Measurements from ENCODE around the gene GRK6.
"Not testable (repeated sequence)": the region's sequence is repeated elsewhere in the genome, so short reads cannot be mapped to it uniquely, and the experiment has no call there.

GRK6 gene

DNA sequence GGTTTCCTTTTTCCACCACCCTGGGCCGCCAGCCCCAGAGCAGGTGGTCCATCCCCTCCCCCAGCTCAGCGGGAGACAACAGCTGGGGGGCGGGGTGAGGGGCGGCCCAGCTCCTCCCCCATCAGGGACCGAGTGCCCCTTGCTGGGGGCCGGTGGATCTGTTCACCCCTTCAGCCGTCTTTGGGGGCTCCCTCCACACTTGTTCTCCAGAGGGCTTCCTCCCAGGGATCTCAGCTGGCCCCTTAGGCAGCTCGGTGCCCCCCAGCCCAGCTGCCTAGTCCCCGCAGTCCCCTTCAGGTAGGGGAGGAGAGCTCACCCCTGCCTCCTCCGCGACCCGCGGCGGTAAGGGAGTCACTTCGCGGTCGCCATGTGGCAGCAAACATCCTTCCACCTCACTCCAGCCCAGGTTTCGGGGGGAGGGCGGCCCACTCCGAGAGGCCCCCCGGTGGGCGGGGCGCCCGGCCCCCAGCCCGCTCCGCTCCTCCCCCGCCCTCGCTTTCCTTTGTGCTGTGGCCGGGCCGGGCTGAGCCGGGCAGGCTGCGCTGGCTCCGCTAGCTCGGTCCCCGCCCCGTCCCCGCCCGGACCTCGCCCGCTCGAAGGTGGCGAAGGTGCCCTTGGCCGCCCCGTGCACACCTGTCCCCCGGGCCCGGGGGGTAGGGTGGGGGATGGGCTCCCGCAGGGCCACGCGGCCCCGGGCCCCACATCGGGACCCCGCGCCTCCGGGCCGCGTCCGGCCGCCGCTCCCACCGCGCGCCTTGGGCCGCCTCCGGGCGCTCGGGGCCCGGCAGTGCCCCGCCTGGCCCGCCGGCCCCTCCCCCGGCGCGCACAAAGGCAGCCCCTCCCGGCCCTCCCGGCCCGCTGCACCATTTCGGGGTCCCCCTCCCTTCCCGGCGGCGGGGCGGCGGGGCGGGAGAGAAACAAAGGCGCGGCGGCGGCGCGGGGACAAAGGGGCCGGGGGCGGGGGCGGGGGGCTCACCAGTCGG is 46.3 kb downstream of the GRK6 start:
- DNase-seq = peak; percentile 42

DNA sequence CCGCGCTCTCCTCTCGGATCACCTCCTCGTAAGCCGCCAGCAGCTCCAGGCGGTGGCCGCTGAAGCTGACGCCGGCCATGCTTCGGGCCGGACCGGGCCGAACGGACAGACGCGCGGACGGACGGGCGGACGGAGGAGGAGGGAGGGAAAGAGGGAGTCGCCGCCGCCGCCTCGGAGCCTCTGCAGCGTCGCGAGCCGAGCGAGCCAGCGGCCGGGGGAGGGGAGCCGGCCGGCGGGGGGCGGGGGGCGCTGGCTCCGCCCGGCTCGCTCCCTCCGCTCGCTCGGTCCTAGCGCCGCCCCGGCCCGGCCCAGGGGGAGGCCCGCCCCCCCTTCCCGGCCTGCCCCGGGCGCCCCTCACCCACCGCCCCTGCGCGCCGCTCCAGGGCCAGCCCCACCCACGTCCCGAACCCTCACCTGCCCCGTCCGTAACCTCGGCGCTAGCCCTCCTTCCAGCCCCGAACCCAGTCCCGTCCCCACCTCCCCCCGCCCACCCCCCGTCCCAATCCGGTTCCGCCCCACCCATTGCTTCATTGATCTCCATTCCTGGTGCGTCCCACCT is 47.0 kb downstream of the GRK6 start, which contains the start of gene DBN1:
Gene DBN1 (minus strand): TSS at position 192 of the 559 bp plus-strand sequence. CDS start 113 bp downstream, at position 79.
- no peak for DNase-seq

DNA sequence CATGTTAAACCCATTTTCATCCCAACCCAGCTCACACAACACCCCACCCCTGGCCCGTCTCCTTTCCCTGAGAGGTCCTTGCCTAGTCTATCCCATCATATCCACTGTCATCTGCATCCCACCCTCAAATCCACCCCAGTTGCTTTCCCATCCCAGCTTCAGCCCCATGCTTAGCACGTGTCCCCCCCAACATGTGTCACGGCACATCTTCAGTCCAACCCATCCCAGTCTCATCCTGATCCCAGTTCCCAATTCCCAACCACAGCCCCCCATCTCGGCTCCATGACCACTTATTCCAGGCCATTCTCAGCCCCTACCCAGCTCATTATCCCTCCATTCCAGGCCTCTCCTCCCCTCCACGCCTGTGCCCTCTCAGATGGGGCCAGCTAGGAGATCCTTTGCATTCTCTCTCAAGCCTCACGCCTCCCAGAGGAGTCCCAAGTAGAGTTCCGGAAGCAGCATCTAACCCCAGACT is 47.6 kb downstream of the GRK6 start:
- no peak for DNase-seq

DNA sequence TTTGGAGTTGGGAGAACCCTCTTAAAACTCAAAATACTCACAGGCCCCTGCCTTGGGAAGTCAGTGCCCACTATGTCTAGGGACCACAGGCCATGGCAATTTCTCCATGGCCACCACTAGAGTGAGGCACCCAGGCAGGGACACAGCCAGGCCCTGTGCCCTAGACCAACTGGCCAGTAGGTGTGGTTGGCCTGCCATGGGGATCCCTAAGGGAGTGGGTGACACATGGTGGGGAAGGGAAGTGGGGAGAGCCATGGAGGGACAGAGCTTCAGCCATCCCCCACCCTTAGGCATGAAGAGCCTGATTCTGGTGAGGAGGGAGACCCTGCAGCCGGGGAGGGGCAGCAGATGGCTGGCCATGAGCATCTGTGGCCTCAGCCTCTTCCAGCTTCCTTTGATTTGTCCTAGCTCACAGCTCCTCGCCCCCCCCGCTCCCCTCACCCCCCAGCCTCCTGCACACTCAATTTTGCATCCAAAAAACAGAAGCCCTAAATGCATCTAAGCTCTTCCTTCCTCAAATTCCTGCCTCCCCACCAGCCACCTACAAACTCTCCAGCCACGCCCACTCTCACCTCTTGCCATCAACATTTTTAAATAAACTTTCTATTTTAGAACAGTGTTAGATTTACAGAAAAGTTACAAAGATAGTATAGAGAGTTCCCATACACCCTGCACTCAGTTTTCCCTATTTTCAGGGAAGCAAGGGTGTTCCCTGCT is 48.5 kb downstream of the GRK6 start:
- no peak for DNase-seq

GRCh38 chr5:177475563-177476427 is 49.3 kb downstream of the GRK6 start:
- DNase-seq = no peak

GRCh38 chr5:177476531-177477233 is 50.2 kb downstream of the GRK6 start:
- no peak for DNase-seq

- no peak for DNase-seq
These were observed 51.4 kb downstream of the GRK6 start for GRCh38 chr5:177477701-177478477.

GRCh38 chr5:177478711-177479646 is 52.5 kb downstream of the GRK6 start:
- DNase-seq = peak; percentile 27

DNA sequence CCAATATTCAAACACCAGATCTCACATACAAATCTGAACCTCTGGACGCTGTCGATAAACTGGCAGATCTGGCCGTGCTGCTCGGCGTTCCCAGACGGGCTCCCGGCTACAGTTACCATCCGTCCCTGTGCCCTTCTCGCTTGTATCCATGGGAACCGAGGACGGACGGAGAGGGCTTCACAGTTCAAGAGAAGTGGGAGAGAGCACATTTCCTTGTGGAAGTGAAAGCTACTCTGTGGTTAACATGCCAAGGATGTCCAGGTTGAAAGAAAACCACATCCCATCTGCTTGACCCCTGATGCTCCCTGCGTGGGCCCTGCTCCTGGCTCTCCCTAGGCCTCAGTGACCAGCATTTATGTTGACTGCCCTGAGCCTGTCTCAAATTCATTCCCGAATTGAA is 53.3 kb downstream of the GRK6 start:
- DNase-seq = no peak

DNA sequence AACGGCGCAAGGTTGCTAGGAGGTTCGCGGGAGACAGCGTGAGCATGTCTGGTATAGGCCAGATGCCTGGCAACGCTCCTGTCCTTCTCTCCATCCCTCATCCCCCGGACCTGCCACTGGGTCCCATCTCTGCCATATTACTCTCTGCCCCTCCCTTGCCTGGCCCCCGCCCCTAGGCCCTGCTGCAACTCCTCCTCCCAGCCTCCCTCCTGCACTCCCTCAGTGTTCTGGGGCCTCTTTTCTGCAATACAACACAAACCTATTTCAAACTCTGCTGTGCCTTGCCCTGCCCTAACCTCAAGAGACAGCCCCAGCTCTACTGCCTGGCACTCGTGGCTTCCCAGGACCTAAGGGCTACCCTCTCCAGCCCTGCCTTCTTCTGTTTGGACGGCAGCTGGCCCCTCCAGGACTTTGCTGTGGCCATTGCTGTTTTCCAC is 55.9 kb downstream of the GRK6 start:
- DNase-seq = no peak

- no peak for DNase-seq
These were observed 56.6 kb downstream of the GRK6 start for GRCh38 chr5:177483042-177483441.

DNA sequence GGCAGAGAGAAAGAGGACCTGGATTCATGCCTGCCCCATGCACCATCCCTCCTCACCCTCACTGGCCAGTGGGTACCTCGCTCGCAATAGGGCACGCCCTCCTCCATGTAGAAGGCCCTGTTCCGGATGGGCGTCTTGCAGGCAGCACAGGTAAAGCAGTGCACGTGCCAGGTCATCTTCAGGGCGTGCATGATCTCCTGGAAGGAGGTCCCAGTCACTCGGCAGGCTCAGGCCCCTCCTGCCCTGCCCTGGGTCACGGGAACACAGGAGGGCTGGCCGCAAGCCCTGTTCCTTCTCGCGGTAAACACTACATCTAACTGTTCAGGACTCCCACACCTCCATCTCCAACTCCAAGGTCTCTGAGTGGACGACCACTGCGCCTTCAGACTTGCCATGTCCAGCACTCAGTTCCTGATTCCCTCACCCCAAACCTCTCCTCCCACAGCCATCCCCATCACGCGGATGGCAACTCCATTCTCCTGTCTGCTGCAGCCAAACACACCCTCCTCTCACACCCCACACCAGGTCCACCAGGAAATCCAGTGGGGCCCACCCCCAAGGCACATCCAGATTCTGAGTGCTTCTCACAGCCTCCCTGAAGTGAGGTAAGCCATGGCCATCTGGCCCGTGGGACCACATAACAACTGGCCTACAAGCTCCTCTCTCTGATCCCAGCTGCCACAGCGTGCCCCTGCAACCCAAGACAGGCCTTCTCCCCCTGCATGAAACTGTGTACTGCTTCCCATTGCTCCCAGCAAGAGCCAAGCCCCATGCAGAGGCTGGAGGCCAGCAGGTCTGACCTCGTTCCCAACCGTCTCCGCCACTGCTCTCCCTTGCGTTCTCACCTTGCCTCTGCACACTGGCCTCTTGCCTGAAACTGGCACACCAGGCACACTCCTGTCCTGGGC is 57.8 kb downstream of the GRK6 start:
- DNase-seq = no peak

DNA sequence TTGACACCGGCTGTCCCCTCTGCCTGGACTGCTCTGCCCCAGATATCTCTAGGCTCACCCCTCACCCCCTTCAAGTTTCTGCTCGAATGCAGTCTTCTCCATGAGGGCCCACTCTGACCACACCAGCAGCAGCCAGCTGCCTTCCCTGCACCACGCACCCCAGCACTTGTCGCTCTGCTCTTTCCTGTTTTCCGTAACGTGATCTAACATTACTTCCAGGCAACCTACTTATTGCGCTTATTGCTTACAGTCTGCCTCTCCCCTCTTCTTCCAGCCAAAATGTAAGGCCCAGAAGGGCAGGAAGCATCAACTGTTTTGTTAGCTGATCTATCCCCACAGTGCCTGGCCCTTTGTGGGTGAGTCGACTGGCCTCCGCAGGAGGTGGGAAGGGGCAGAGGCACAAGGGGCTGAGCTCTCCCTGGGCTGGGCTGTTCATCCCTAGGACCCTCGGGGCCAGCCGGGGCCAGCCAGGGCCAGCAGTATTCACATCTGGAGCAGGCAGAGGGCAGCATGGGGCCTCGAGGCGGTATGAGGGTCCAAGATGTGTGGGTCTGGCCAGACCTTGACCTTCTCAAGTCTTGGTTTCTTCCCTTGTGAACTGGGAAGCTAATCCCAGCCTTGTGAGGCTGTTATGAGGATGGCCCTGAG is 58.5 kb downstream of the GRK6 start:
- DNase-seq = no peak

- DNase-seq = not testable (repeated sequence)
These were observed 59.3 kb downstream of the GRK6 start for GRCh38 chr5:177485753-177486152.

GRCh38 chr5:177486256-177486655 is 59.8 kb downstream of the GRK6 start:
- DNase-seq = no peak

GRCh38 chr5:177487144-177487543 is 60.7 kb downstream of the GRK6 start:
- DNase-seq = no peak

- no peak for DNase-seq
These were observed 61.5 kb downstream of the GRK6 start for GRCh38 chr5:177487975-177488374.

DNA sequence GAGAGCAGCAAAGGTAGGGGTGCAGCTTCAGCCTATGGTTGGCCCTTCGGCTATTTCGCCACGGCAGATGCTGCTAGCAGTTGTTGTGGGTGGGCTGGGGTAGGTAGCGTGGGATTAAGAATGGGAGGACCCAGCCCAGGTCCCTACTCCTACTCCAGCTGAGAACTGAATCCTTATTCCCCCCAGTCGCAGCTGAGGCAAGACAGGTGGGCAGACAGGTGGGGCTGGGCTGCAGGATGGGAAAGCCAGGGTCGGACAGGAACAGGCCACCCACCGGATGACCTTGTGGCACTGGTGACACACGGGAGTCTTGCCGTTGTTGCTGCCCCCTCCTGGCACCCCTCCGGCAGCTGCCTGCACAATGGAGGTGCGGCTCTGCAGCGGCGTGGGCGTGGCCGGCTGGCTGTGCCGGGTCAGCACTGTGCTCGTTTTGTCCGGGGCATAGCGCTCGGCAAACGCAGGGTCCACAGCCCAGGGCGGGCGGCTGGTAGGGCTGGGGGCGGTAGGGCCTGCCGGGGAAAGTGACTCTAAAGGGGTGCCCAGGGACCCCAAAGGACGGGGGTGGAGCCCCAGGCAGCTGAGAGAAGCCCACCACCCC is 62.7 kb downstream of the GRK6 start:
- DNase-seq = no peak

All from stimulated activated CD4-positive, alpha-beta T cell treated with anti-CD3 and anti-CD28 coated beads, Interleukin-4, amount 100 ng/mL, for 24 hours (primary cell).